ENCODE measurements around the gene NBEA. TPM values are rescaled to one million over a fixed set of nuclear protein-coding genes. Genes with fewer than 3 reads are reported as not detected.

The NBEA gene
- polyA plus RNA-seq, 2 of the 4 experiments (the other 2 are of a cell fraction): 3.5 to 11.8 TPM

DNA sequence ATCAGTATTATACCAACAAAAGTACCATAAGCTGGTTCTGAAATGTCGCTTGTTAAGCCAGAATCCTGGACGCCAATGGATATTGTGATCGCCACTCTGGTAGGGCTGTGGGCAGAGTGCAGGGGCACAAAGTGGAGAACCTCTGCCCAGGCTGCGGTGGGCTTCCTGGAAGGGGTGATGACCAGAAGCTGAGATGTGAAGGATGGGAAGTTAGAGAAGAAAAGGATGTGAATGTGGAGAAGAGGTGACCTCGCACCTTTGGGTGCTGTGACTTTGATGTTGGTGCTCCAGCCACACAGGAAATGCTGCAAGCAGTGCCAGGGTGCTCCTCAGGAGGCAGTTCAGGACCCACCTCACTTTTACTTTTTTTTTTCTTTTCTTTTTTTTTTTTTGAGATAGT, 742.4 kb downstream of the NBEA start:
- ChIA-PET CTCF (no interaction called here), POLR2A (no interaction called here)
- H3K4me3 ChIP-seq: no peak overlapping the region
- ATAC-seq (no peak), DNase-seq (ENCODE audit: low read depth in 1 of 2, low spot score in 1 of 2) (no peak), FAIRE-seq (no peak)
- no peak for TF ChIP-seq TFCP2L1 (CRISPR knock-in tag; IDR thresholded peaks at IDR 0.05)
- TF ChIP-seq RAD21 (conservative IDR thresholded peaks at IDR 0.05 in 1 of 2, IDR thresholded peaks at IDR 0.05 in 1 of 2): no peak
- no peak for TF ChIP-seq EP300 (IDR thresholded peaks at IDR 0.05)
- no peak for TF ChIP-seq JUN (IDR thresholded peaks at IDR 0.05)
- no peak overlapping the region for H3K4me2 ChIP-seq
- H3K27ac ChIP-seq: no peak overlapping the region
- 53% methylated on average over 5 of the region's 5 CpGs for WGBS (ENCODE audit: missing lambda C conversion rate)
- no peaks in the 10 kb centered on the region for H3K4me1 ChIP-seq
- H3K9me3 ChIP-seq: no peaks in the 10 kb centered on the region

DNA sequence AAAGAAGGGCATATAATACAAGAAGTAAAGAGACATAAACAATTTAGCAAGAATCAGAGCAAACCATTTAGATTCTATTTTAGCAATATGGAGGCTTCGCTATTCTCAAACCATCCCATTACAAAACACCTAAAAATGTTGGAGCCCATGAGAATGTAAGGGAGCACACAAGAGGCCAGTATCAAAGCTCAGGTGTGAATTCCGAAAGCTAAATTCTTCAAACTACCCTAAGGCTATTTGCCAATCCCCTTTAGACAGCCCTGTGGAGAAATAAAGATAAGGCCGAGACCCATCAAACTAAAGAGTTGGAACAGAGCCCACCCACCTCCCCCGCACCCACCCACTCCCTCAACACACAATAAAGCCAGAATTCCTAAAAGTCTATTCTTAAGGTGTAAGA, 745.3 kb downstream of the NBEA start:
- Histone ChIP-seq H3K4me2 (no peak overlapping the region), H3K9me3 (no peaks in the 10 kb centered on the region), H3K27ac (no peak overlapping the region), H3K4me1 (no peaks in the 10 kb centered on the region), H3K4me3 (no peak overlapping the region)
- POLR2A ChIA-PET: no interaction called here
- ATAC-seq (no peak), DNase-seq (ENCODE audit: low read depth in 1 of 2, low spot score in 1 of 2) (no peak), FAIRE-seq (no peak)
- TF ChIP-seq, protein P1, sequence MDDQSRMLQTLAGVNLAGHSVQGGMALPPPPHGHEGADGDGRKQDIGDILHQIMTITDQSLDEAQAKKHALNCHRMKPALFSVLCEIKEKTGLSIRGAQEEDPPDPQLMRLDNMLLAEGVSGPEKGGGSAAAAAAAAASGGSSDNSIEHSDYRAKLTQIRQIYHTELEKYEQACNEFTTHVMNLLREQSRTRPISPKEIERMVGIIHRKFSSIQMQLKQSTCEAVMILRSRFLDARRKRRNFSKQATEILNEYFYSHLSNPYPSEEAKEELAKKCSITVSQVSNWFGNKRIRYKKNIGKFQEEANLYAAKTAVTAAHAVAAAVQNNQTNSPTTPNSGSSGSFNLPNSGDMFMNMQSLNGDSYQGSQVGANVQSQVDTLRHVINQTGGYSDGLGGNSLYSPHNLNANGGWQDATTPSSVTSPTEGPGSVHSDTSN (IDR thresholded peaks at IDR 0.05): no peak
- TF ChIP-seq CHD4 (IDR thresholded peaks at IDR 0.05; ENCODE audit: borderline replicate concordance) (no peak), ESRRA (IDR thresholded peaks at IDR 0.05; ENCODE audit: borderline replicate concordance, low read length) (no peak), RAD21 (conservative IDR thresholded peaks at IDR 0.05 in 1 of 2, IDR thresholded peaks at IDR 0.05 in 1 of 2) (no peak), ZC3H11A (IDR thresholded peaks at IDR 0.05) (no peak), MYC (IDR thresholded peaks at IDR 0.05; ENCODE audit: borderline replicate concordance, low read length) (no peak), FOSB (CRISPR knock-in tag; IDR thresholded peaks at IDR 0.05) (no peak), KDM1A (IDR thresholded peaks at IDR 0.05; ENCODE audit: low read depth) (no peak), POLR2AphosphoS2 (conservative IDR thresholded peaks at IDR 0.05; ENCODE audit: low read length) (no peak), MAZ (IDR thresholded peaks at IDR 0.05; ENCODE audit: borderline replicate concordance, low read depth, low read length) (no peak), GATA3 (IDR thresholded peaks at IDR 0.05; ENCODE audit: borderline replicate concordance) (no peak), MAFK (IDR thresholded peaks at IDR 0.05; ENCODE audit: partially characterized antibody) (no peak), PHF8 (IDR thresholded peaks at IDR 0.05; ENCODE audit: borderline replicate concordance, low read depth) (no peak), HDAC2 (IDR thresholded peaks at IDR 0.05) (no peak)
- TF ChIP-seq, protein P2, sequence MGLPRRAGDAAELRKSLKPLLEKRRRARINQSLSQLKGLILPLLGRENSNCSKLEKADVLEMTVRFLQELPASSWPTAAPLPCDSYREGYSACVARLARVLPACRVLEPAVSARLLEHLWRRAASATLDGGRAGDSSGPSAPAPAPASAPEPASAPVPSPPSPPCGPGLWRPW (IDR thresholded peaks at IDR 0.05): no peak
- TF ChIP-seq, protein P3, sequence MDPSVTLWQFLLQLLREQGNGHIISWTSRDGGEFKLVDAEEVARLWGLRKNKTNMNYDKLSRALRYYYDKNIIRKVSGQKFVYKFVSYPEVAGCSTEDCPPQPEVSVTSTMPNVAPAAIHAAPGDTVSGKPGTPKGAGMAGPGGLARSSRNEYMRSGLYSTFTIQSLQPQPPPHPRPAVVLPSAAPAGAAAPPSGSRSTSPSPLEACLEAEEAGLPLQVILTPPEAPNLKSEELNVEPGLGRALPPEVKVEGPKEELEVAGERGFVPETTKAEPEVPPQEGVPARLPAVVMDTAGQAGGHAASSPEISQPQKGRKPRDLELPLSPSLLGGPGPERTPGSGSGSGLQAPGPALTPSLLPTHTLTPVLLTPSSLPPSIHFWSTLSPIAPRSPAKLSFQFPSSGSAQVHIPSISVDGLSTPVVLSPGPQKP (IDR thresholded peaks at IDR 0.05; ENCODE audit: low read depth, low read length): no peak
- CTCF ChIA-PET: interaction anchor here (0.7 kb wide), 1 partner anchor 35 kb away, joined by 3 read pairs; no protein-coding TSS in a partner anchor
- WGBS (ENCODE audit: missing lambda C conversion rate): 72% methylated on average over 4 of the region's 4 CpGs

DNA sequence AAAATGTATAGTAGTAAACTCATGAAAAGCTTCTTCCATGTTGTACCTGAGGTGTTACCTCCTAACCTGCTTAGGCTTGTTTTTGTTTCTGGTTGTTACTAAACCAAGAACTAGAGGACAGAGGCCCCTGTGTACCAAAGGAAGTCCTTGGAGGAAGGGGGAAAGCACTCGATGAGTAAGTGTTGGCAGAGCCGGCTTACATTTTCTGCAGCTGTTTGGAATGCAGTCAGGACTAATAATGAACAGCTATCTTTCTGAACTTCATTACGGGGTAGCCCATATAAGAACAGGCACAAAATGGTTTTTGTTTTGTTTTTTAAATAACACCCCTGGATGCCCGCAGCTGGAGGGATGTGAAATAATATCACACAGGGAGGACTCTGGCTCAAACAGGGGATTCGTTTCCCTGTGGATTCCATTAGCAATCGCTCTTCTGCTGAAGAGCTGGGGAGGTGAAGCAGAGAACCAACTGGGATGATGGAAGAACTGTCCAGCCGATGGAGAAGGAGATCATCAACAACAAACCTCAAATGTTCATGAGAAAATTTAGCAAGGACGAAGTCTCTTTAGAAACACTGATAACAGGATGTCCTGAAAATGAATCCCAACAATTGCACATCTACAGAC, 748.6 kb downstream of the NBEA start:
- H3K9me3 ChIP-seq: no peaks in the 10 kb centered on the region
- 56% methylated on average over 8 of the region's 8 CpGs for WGBS (ENCODE audit: missing lambda C conversion rate)
- no peak overlapping the region for H3K4me3 ChIP-seq
- no peak for DNase-seq (ENCODE audit: low read depth in 1 of 2, low spot score in 1 of 2)
- no peaks in the 10 kb centered on the region for H3K4me1 ChIP-seq
- ATAC-seq: no peak
- no peak for FAIRE-seq
- no peak overlapping the region for H3K4me2 ChIP-seq
- no peak overlapping the region for H3K27ac ChIP-seq
- POLR2A ChIA-PET: no interaction called here
- CTCF ChIA-PET: no interaction called here
- no peak for TF ChIP-seq EHF (CRISPR knock-in tag; IDR thresholded peaks at IDR 0.05)
- TF ChIP-seq CHD2 (IDR thresholded peaks at IDR 0.05; ENCODE audit: low read length, partially characterized antibody): no peak
- no peak for TF ChIP-seq RNF2 (IDR thresholded peaks at IDR 0.05; ENCODE audit: borderline replicate concordance, low read depth)
- TF ChIP-seq, protein P2 (IDR thresholded peaks at IDR 0.05): no peak
- no peak for TF ChIP-seq ZC3H11A (IDR thresholded peaks at IDR 0.05)
- TF ChIP-seq RAD21 (conservative IDR thresholded peaks at IDR 0.05 in 1 of 2, IDR thresholded peaks at IDR 0.05 in 1 of 2): no peak
- TF ChIP-seq NR3C1 (IDR thresholded peaks at IDR 0.05): no peak
- TF ChIP-seq FOSL2 (IDR thresholded peaks at IDR 0.05): no peak
- TF ChIP-seq FOSL2 (CRISPR knock-in tag; IDR thresholded peaks at IDR 0.05): no peak
- TF ChIP-seq EHMT2 (IDR thresholded peaks at IDR 0.05; ENCODE audit: low read depth): no peak
- no peak for TF ChIP-seq HOXA7 (CRISPR knock-in tag; IDR thresholded peaks at IDR 0.05)
- TF ChIP-seq CEBPB (IDR thresholded peaks at IDR 0.05): no peak
- TF ChIP-seq, protein P4, sequence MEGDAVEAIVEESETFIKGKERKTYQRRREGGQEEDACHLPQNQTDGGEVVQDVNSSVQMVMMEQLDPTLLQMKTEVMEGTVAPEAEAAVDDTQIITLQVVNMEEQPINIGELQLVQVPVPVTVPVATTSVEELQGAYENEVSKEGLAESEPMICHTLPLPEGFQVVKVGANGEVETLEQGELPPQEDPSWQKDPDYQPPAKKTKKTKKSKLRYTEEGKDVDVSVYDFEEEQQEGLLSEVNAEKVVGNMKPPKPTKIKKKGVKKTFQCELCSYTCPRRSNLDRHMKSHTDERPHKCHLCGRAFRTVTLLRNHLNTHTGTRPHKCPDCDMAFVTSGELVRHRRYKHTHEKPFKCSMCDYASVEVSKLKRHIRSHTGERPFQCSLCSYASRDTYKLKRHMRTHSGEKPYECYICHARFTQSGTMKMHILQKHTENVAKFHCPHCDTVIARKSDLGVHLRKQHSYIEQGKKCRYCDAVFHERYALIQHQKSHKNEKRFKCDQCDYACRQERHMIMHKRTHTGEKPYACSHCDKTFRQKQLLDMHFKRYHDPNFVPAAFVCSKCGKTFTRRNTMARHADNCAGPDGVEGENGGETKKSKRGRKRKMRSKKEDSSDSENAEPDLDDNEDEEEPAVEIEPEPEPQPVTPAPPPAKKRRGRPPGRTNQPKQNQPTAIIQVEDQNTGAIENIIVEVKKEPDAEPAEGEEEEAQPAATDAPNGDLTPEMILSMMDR (IDR thresholded peaks at IDR 0.05): no peak
- TF ChIP-seq PHF8 (IDR thresholded peaks at IDR 0.05; ENCODE audit: borderline replicate concordance, low read depth): no peak
- no peak for TF ChIP-seq MAFK (IDR thresholded peaks at IDR 0.05; ENCODE audit: partially characterized antibody)
- TF ChIP-seq CBX8 (IDR thresholded peaks at IDR 0.05): no peak

Data from A549 (cell line).